H9 (cell line): ENCODE data around the gene CYP21A2. TPM values are rescaled to one million over a fixed set of nuclear protein-coding genes. Genes with fewer than 3 reads are reported as not detected.

Experiments used
- DNase-seq: peaks from one replicate; pipeline ENCODE4 v3.0.0-alpha.2; 2017
- H2AFZ ChIP-seq: one replicate; pipeline ENCODE4 v1.6.1; 2013; ENCODE audit warnings: mild to moderate bottlenecking, low read length, control low read depth, moderate library complexity
- H2AK5ac ChIP-seq: 2 replicates; pipeline ENCODE4 v1.6.1; 2013; ENCODE audit warnings: low read length, control low read depth, mixed read lengths; ENCODE audit not compliant: insufficient read length
- H2BK120ac ChIP-seq: one replicate; pipeline ENCODE4 v1.6.1; 2013; ENCODE audit warnings: low read depth, mild to moderate bottlenecking, low read length, control low read depth, inconsistent platforms; ENCODE audit not compliant: poor library complexity, severe bottlenecking
- H2BK12ac ChIP-seq: 2 replicates; pipeline ENCODE4 v1.6.1; 2013; ENCODE audit warnings: low read length, control low read depth, mixed read lengths, low read depth; ENCODE audit not compliant: insufficient read length
- H2BK15ac ChIP-seq: 2 replicates; pipeline ENCODE4 v1.6.1; 2013; ENCODE audit warnings: low read depth, low read length, control low read depth
- H2BK20ac ChIP-seq: one replicate; pipeline ENCODE4 v1.6.1; 2013; ENCODE audit warnings: low read depth, mild to moderate bottlenecking, low read length, control low read depth, inconsistent platforms; ENCODE audit not compliant: poor library complexity, severe bottlenecking
- H2BK5ac ChIP-seq: 2 replicates; pipeline ENCODE4 v1.6.1; 2013; ENCODE audit warnings: low read length, control low read depth, mixed read lengths; ENCODE audit not compliant: insufficient read length
- H3K14ac ChIP-seq: 2 replicates; pipeline ENCODE4 v1.6.1; 2013; ENCODE audit warnings: low read length, control low read depth; ENCODE audit not compliant: insufficient read depth
- H3K18ac ChIP-seq: 2 replicates; pipeline ENCODE4 v1.6.1; 2013; ENCODE audit warnings: low read depth, mild to moderate bottlenecking, mixed read lengths, low read length, control low read depth; ENCODE audit not compliant: insufficient read length
- H3K23ac ChIP-seq: 2 replicates; pipeline ENCODE4 v1.6.1; 2013; ENCODE audit warnings: low read length, control low read depth, mixed read lengths, low read depth; ENCODE audit not compliant: insufficient read length
- H3K23me2 ChIP-seq: 2 replicates; pipeline ENCODE4 v1.6.1; 2013; ENCODE audit warnings: low read depth, mild to moderate bottlenecking, mixed read lengths, low read length, control low read depth; ENCODE audit not compliant: insufficient read length, poor library complexity, severe bottlenecking
- H3K27ac ChIP-seq: 2 replicates; pipeline ENCODE4 v1.5.1; 2013; ENCODE audit warnings: low read length, control low read depth, mixed read lengths, low read depth; ENCODE audit not compliant: insufficient read length
- H3K27me3 ChIP-seq: 2 replicates; pipeline ENCODE4 v1.6.1; 2013; ENCODE audit warnings: low read length, control low read depth, inconsistent platforms; ENCODE audit not compliant: insufficient read depth
- H3K4ac ChIP-seq: 2 replicates; pipeline ENCODE4 v1.6.1; 2013; ENCODE audit warnings: low read depth, mild to moderate bottlenecking, control low read depth, inconsistent platforms, low read length, moderate library complexity
- H3K4me1 ChIP-seq: 2 replicates; pipeline ENCODE4 v1.6.1; 2013; ENCODE audit warnings: low read length, control low read depth, inconsistent platforms; ENCODE audit not compliant: insufficient read depth
- H3K4me2 ChIP-seq: 2 replicates; pipeline ENCODE4 v1.6.1; 2013; ENCODE audit warnings: low read length, control low read depth, mixed read lengths; ENCODE audit not compliant: insufficient read length, insufficient read depth
- H3K56ac ChIP-seq: 2 replicates; pipeline ENCODE4 v1.6.1; 2013; ENCODE audit warnings: low read depth, mild to moderate bottlenecking, mixed read lengths, low read length, control low read depth; ENCODE audit not compliant: insufficient read length
- H3K79me1 ChIP-seq: 2 replicates; pipeline ENCODE4 v1.6.1; 2013; ENCODE audit warnings: low read depth, mild to moderate bottlenecking, moderate library complexity, low read length, control low read depth, inconsistent platforms; ENCODE audit not compliant: insufficient read depth, poor library complexity, severe bottlenecking
- H3K79me2 ChIP-seq: 2 replicates; pipeline ENCODE4 v1.6.1; 2013; ENCODE audit warnings: low read length, control low read depth, inconsistent platforms; ENCODE audit not compliant: insufficient read depth
- H3K9ac ChIP-seq: 2 replicates; pipeline ENCODE4 v1.6.1; 2013; ENCODE audit warnings: low read length, control low read depth, mixed read lengths; ENCODE audit not compliant: insufficient read length; ENCODE audit errors: extremely low read depth
- H3K9me3 ChIP-seq: one replicate; pipeline ENCODE4 v1.6.1; 2013; ENCODE audit warnings: low read depth, low read length, inconsistent platforms; ENCODE audit not compliant: control insufficient read depth
- H3T11ph ChIP-seq: one replicate; pipeline ENCODE4 v1.6.1; 2013; ENCODE audit warnings: mild to moderate bottlenecking, low read length, control low read depth, inconsistent platforms
- H4K20me1 ChIP-seq: one replicate; pipeline ENCODE4 v1.6.1; 2013; ENCODE audit not compliant: control insufficient read depth, insufficient read length, insufficient read depth
- H4K5ac ChIP-seq: 2 replicates; pipeline ENCODE4 v1.6.1; 2013; ENCODE audit warnings: low read depth, mild to moderate bottlenecking, mixed read lengths, low read length, control low read depth; ENCODE audit not compliant: insufficient read length
- H4K8ac ChIP-seq: replicated peaks from 2 replicates; pipeline ENCODE4 v1.6.1; 2013; ENCODE audit warnings: low read length, control low read depth, mixed read lengths, low read depth; ENCODE audit not compliant: insufficient read length
- H4K91ac ChIP-seq: 2 replicates; pipeline ENCODE4 v1.6.1; 2013; ENCODE audit warnings: low read depth, mild to moderate bottlenecking, moderate library complexity, mixed read lengths, low read length, control low read depth; ENCODE audit not compliant: insufficient read length
- H3K27ac Mint-ChIP-seq, 3 experiments: 2 replicates in 2 of 3; 3 replicates in 1 of 3; pipeline ENCODE4 v1.8.0; 2020 to 2021; ENCODE audit warnings: mixed read lengths in 3 of 3, mild to moderate bottlenecking in 1 of 3, moderate library complexity in 1 of 3
- H3K27me3 Mint-ChIP-seq: 2 replicates; pipeline ENCODE4 v1.8.0; 2021; ENCODE audit warnings: low read depth, mild to moderate bottlenecking, moderate library complexity, mixed read lengths
- H3K36me3 Mint-ChIP-seq, 3 experiments: 2 replicates in 2 of 3; 3 replicates in 1 of 3; pipeline ENCODE4 v1.8.0; 2020 to 2021; ENCODE audit warnings: low read depth in 3 of 3, mixed read lengths in 3 of 3; ENCODE audit not compliant: insufficient read depth in 1 of 3
- H3K4me1 Mint-ChIP-seq, 2 experiments: 2 replicates each; pipeline ENCODE4 v1.8.0; 2020; ENCODE audit warnings: mixed read lengths in 2 of 2
- H3K4me3 Mint-ChIP-seq, 2 experiments: 2 replicates in 1 of 2; 3 replicates in 1 of 2; pipeline ENCODE4 v1.8.0; 2020 to 2021; ENCODE audit warnings: mild to moderate bottlenecking in 2 of 2, mixed read lengths in 2 of 2, moderate library complexity in 1 of 2
- H3K9me3 Mint-ChIP-seq, 2 experiments: 2 replicates in 1 of 2; 3 replicates in 1 of 2; pipeline ENCODE4 v1.8.0; 2020; ENCODE audit warnings: mild to moderate bottlenecking in 2 of 2, mixed read lengths in 2 of 2, moderate library complexity in 1 of 2
- WGBS: extraction: QIAGEN DNeasy Blood & Tissue Kit; methylation state at CpG from one replicate; pipeline ENCODE4 v1.1.7; 2013; ENCODE audit warnings: missing lambda C conversion rate, low lambda C conversion rate, mixed read lengths; ENCODE audit not compliant: insufficient read length; ENCODE audit errors: extremely low coverage; 5-methylcytosine and 5-hydroxymethylcytosine counted together
- total RNA-seq: library from RNA; stranded (reverse); gene quantifications from 2 replicates; pipeline ENCODE4 v1.2.1, GENCODE V29; 2021
- TF ChIP-seq, protein P1 (sequence below): fragments of 200-600 bp; sonication (generic); conservative IDR thresholded peaks from 3 replicates; pipeline ENCODE4 v1.8.0; 2021; ENCODE audit warnings: antibody characterized with exemption, mild to moderate bottlenecking

CYP21A2 gene
- total RNA-seq, 1 experiment from 2014 or later, result not detected

DNA sequence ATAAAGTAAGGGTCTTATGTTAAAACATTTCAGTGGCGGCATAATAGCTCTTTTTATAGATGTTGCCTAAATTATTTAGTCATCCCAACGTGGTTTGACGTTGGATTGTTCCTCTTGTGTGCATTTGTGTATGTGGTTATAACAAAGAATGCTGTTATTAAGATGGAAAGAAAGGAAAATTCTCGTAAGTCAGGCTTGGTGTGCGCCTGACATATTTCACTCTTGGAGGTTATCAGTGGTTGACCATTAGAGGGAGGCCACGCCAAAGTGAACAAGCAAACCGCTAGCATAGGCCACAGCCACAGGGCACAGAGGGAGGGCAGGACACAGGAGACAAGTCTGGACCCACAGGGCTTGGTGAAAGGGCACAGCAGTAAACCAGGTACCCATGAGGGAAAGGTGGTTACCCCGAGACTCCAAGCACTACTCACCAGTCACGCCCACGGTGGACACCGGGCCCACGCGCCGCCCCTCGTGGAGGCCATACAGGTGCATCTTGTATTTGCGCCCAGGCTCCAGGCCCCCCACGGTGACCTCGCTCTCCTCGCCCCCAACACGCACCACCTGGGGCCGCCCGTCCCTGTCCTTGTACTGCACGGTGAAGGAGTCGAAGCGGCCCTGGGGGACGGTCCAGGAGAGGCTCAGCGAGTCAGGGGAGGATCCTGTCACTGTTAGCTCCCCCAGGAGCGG is 22.9 kb downstream of the CYP21A2 start:
- no peak for DNase-seq
- H3K14ac ChIP-seq, result no peak overlapping the region
- no CpG with 5 or more reads among the region's 28 CpGs for WGBS

More for the DNA sequence above, 22.9 kb downstream of the CYP21A2 start:
- no peaks in the 10 kb centered on the region for H3K27me3 ChIP-seq
- no peaks in the 10 kb centered on the region for H4K20me1 ChIP-seq
- no peaks in the 10 kb centered on the region for H3K23me2 ChIP-seq
- H2BK20ac ChIP-seq, result no peak overlapping the region
- no peak overlapping the region for H3K23ac ChIP-seq
- H3K9ac ChIP-seq, result no peak overlapping the region
- Mint-ChIP-seq H3K27me3 (no peaks in the 10 kb centered on the region), H3K4me3 (no peak overlapping the region), H3K9me3 (no peaks in the 10 kb centered on the region), H3K36me3 (no peaks in the 10 kb centered on the region; a peak in 1 of 7 replicates), H3K27ac (no peak overlapping the region; a peak in 1 of 7 replicates), H3K4me1 (peaks cover 0 to 4% of the 10 kb centered on the region in 2 experiments; a peak in 2 of 4 replicates)
- no peak overlapping the region for H3K27ac ChIP-seq
- no peak overlapping the region for H4K5ac ChIP-seq
- H3T11ph ChIP-seq, result no peak overlapping the region
- no peak overlapping the region for H3K4ac ChIP-seq
- no peak overlapping the region for H2BK12ac ChIP-seq
- H3K9me3 ChIP-seq, result no peaks in the 10 kb centered on the region
- H4K91ac ChIP-seq, result no peak overlapping the region
- H3K4me2 ChIP-seq, result no peak overlapping the region
- no peaks in the 10 kb centered on the region for H3K79me1 ChIP-seq
- TF ChIP-seq, protein P1, sequence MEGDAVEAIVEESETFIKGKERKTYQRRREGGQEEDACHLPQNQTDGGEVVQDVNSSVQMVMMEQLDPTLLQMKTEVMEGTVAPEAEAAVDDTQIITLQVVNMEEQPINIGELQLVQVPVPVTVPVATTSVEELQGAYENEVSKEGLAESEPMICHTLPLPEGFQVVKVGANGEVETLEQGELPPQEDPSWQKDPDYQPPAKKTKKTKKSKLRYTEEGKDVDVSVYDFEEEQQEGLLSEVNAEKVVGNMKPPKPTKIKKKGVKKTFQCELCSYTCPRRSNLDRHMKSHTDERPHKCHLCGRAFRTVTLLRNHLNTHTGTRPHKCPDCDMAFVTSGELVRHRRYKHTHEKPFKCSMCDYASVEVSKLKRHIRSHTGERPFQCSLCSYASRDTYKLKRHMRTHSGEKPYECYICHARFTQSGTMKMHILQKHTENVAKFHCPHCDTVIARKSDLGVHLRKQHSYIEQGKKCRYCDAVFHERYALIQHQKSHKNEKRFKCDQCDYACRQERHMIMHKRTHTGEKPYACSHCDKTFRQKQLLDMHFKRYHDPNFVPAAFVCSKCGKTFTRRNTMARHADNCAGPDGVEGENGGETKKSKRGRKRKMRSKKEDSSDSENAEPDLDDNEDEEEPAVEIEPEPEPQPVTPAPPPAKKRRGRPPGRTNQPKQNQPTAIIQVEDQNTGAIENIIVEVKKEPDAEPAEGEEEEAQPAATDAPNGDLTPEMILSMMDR, result no peak
- H3K18ac ChIP-seq, result no peak overlapping the region
- no peak overlapping the region for H2AFZ ChIP-seq
- no peaks in the 10 kb centered on the region for H3K79me2 ChIP-seq
- no peak overlapping the region for H4K8ac ChIP-seq
- H2BK5ac ChIP-seq, result no peak overlapping the region
- H3K56ac ChIP-seq, result no peak overlapping the region
- H2AK5ac ChIP-seq, result no peak overlapping the region
- no peak overlapping the region for H2BK120ac ChIP-seq
- H2BK15ac ChIP-seq, result no peak overlapping the region
- H3K4me1 ChIP-seq, result no peaks in the 10 kb centered on the region
